ENCODE data around the gene TAOK3.

- no peak for TF ChIP-seq CTCF (IDR thresholded peaks at IDR 0.05)
- TF ChIP-seq EP300 (IDR thresholded peaks at IDR 0.05) = no peak
- TF ChIP-seq POLR2A (IDR thresholded peaks at IDR 0.05) = no peak
These were observed 15.3 kb downstream of the TAOK3 start for GRCh38 chr12:118357257-118358007.

All from suprapubic skin (tissue), 3 donors.